HG03575 (cell line): ENCODE data around the gene TLR8.

Experiments used
- ATAC-seq: cut with Tn5 transposase; IDR thresholded peaks from one replicate; pipeline ENCODE4 v1.9.1; 2021; ENCODE audit not compliant: unreplicated experiment, insufficient number of reproducible peaks, low FRiP score; ENCODE audit errors: extremely low read depth

Gene TLR8

GRCh38 chrX:12894074-12895030 lies 12.1 kb upstream of the TLR8 start:
- no peak for ATAC-seq

GRCh38 chrX:12895866-12896265 lies 10.6 kb upstream of the TLR8 start:
- ATAC-seq: no peak

GRCh38 chrX:12896935-12897334 lies 9.5 kb upstream of the TLR8 start:
- no peak for ATAC-seq

GRCh38 chrX:12898073-12898472 lies 8.3 kb upstream of the TLR8 start:
- ATAC-seq: no peak

- no peak for ATAC-seq
Observed at GRCh38 chrX:12899506-12899905, 6.9 kb upstream of the TLR8 start.

- no peak for ATAC-seq
Observed at GRCh38 chrX:12901486-12901885, 4.9 kb upstream of the TLR8 start.

GRCh38 chrX:12903646-12904045 lies 2.8 kb upstream of the TLR8 start:
- no peak for ATAC-seq

GRCh38 chrX:12910423-12911121 lies 4.2 kb downstream of the TLR8 start:
- no peak for ATAC-seq

GRCh38 chrX:12911122-12911470 lies 4.7 kb downstream of the TLR8 start:
- ATAC-seq: no peak

- ATAC-seq: no peak
Observed at GRCh38 chrX:12912791-12913482, 6.5 kb downstream of the TLR8 start.

- ATAC-seq: no peak
Observed at GRCh38 chrX:12917753-12918152, 11.3 kb downstream of the TLR8 start.

- no peak for ATAC-seq
Observed at GRCh38 chrX:12919051-12919450, 12.6 kb downstream of the TLR8 start.

GRCh38 chrX:12919620-12920019 lies 13.2 kb downstream of the TLR8 start:
- ATAC-seq: no peak

- no peak for ATAC-seq
Observed at GRCh38 chrX:12920990-12921389, 14.6 kb downstream of the TLR8 start.

- ATAC-seq: no peak
Observed at GRCh38 chrX:12921886-12922598, 15.6 kb downstream of the TLR8 start.

- no peak for ATAC-seq
Observed at GRCh38 chrX:12922599-12922919, 16.1 kb downstream of the TLR8 start.

GRCh38 chrX:12929701-12930100 lies 23.3 kb downstream of the TLR8 start:
- ATAC-seq: no peak

GRCh38 chrX:12930150-12930549 lies 23.7 kb downstream of the TLR8 start:
- no peak for ATAC-seq

- no peak for ATAC-seq
Observed at GRCh38 chrX:12932244-12932643, 25.8 kb downstream of the TLR8 start.
